GM18517 (cell line): ENCODE data around the gene RRAS2.

Source experiments
- ATAC-seq: cut with Tn5 transposase; IDR thresholded peaks from one replicate; pipeline ENCODE4 v1.9.1; 2021; ENCODE audit warnings: mild to moderate bottlenecking, moderate library complexity; ENCODE audit not compliant: unreplicated experiment

The RRAS2 gene

GRCh38 chr11:14230407-14230806 lies 128.6 kb downstream of the RRAS2 start:
- ATAC-seq = no peak

- ATAC-seq = no peak
Observed at GRCh38 chr11:14229472-14229871, 129.5 kb downstream of the RRAS2 start.

GRCh38 chr11:14228356-14228755 lies 130.6 kb downstream of the RRAS2 start:
- no peak for ATAC-seq
